Transverse colon (tissue), 4 donors: ENCODE results near the gene RPTOR. TPM values are rescaled to one million over a fixed set of nuclear protein-coding genes. Genes with fewer than 3 reads are reported as not detected.

Experiments used
- DNase-seq: peaks from one replicate; pipeline ENCODE4 v3.0.0-alpha.2; 2019
- H3K27ac ChIP-seq, 4 donors: fragments of 200-600 bp; sonication (generic); 2 replicates each; pipeline ENCODE4 v1.5.1; 2016 to 2018; ENCODE audit warnings: inconsistent platforms in 4 of 4
- H3K27me3 ChIP-seq: fragments of 200-600 bp; sonication (generic); 2 replicates; pipeline ENCODE4 v1.5.1; 2017; ENCODE audit warnings: inconsistent platforms
- H3K36me3 ChIP-seq, 4 donors: fragments of 200-600 bp; sonication (generic); 2 replicates each; pipeline ENCODE4 v1.5.1; 2017 to 2019; ENCODE audit warnings: inconsistent platforms in 4 of 4
- H3K4me1 ChIP-seq, 4 donors: fragments of 200-600 bp; sonication (generic); 2 replicates each; pipeline ENCODE4 v1.5.1; 2017 to 2020; ENCODE audit warnings: inconsistent platforms in 4 of 4
- H3K4me3 ChIP-seq, 4 donors: fragments of 200-600 bp; sonication (generic); 1 replicate in 1 of 4; 2 replicates in 3 of 4; pipeline versions ENCODE4 v1.5.1 to v1.6.1; 2017 to 2019; ENCODE audit warnings: inconsistent platforms in 4 of 4
- H3K9me3 ChIP-seq, 2 donors: fragments of 200-600 bp; sonication (generic); 2 replicates each; pipeline ENCODE4 v1.5.1; 2017 to 2019; ENCODE audit warnings: inconsistent platforms in 2 of 2
- CTCF ChIP-seq, 5 experiments: fragments of 200-600 bp in 3 of 5; fragments of 450-650 bp in 2 of 5; sonication (generic) in 3 of 5; IDR thresholded peaks; 1 replicate in 2 of 5; 2 replicates in 3 of 5; pipeline ENCODE4 v1.5.1; 2016 to 2017; ENCODE audit warnings: antibody characterized with exemption in 5 of 5, inconsistent platforms in 3 of 5, mild to moderate bottlenecking in 2 of 5, moderate library complexity in 1 of 5
- EP300 ChIP-seq: sonication (generic); formaldehyde crosslinking; IDR thresholded peaks from one replicate; pipeline ENCODE4 v1.6.1; 2017; ENCODE audit warnings: antibody characterized with exemption, low read depth
- POLR2A ChIP-seq: fragments of 450-650 bp; IDR thresholded peaks from one replicate; pipeline ENCODE4 v1.6.1; 2016; ENCODE audit warnings: antibody characterized with exemption, mild to moderate bottlenecking, moderate library complexity
- POLR2AphosphoS5 ChIP-seq, 3 donors: sonication (generic); formaldehyde crosslinking; IDR thresholded peaks; one replicate each; pipeline ENCODE4 v1.6.1; 2016; ENCODE audit warnings: antibody characterized with exemption in 3 of 3
- WGBS, 2 donors: methylation state at CpG; one replicate each; pipeline ENCODE4 v1.1.5; 2018; ENCODE audit warnings: low coverage in 1 of 2; 5-methylcytosine and 5-hydroxymethylcytosine counted together
- in situ Hi-C, 4 donors: fragments of 200-750 bp; cut with MboI; loops; one replicate each; pipeline versions ENCODE4 v1.15.0 to v1.15.1; 2017; ENCODE audit warnings: low sequenced_read_pairs in 3 of 4, low pct_ligation_motif_present in 1 of 4, low pct_unique_long_range_greater_than_20kb in 1 of 4
- intact Hi-C: fragments of 100-400 bp; cut with DNase I; formaldehyde crosslinking; loops from one replicate; pipeline ENCODE4 v1.15.1; 2023; ENCODE audit warnings: low total_unique reads
- total RNA-seq, 4 donors: library from RNA; depleted of rRNA; stranded (reverse); fragments of >200 nt; gene quantifications; one replicate each; pipeline ENCODE4 v1.1.0, GENCODE V29; 2016

Gene RPTOR
- total RNA-seq, 4 donors from 2014 or later, result 28.9 to 79.3 (median 48.0) TPM

GRCh38 chr17:80611816-80612215 lies 67.2 kb downstream of the RPTOR start:
- H3K9me3 ChIP-seq, result no peaks in the 10 kb centered on the region
- in situ Hi-C loops (no loop called here), intact Hi-C loops (no loop called here)
- no peak for DNase-seq
- H3K4me1 ChIP-seq, result peaks cover 0 to 6% (median 1%) of the 10 kb centered on the region in 4 donors
- no peak overlapping the region for H3K27ac ChIP-seq
- H3K27me3 ChIP-seq, result no peaks in the 10 kb centered on the region
- H3K4me3 ChIP-seq, result no peak overlapping the region
- no peaks in the 10 kb centered on the region for H3K36me3 ChIP-seq
- TF ChIP-seq CTCF (IDR thresholded peaks at IDR 0.05) (no peak), POLR2A (no peak), POLR2AphosphoS5 (IDR thresholded peaks at IDR 0.05) (no peak), EP300 (no peak)
- 78 to 88% methylated on average over 1 of the region's 1 CpG for WGBS, 2 donors

GRCh38 chr17:80612997-80613731 lies 68.5 kb downstream of the RPTOR start:
- Histone ChIP-seq H3K4me3 (no peak overlapping the region), H3K9me3 (no peaks in the 10 kb centered on the region), H3K4me1 (no peaks in the 10 kb centered on the region), H3K36me3 (no peaks in the 10 kb centered on the region), H3K27me3 (no peaks in the 10 kb centered on the region), H3K27ac (no peak overlapping the region)
- 80 to 90% methylated on average over 2 to 15 of the region's 15 CpGs for WGBS, 2 donors
- DNase-seq, result no peak
- TF ChIP-seq EP300 (no peak), POLR2A (no peak), CTCF (IDR thresholded peaks at IDR 0.05) (no peak), POLR2AphosphoS5 (IDR thresholded peaks at IDR 0.05) (no peak)
- in situ Hi-C loops (no loop called here), intact Hi-C loops (no loop called here)

GRCh38 chr17:80613732-80614071 lies 69.1 kb downstream of the RPTOR start:
- H3K27me3 ChIP-seq, result no peaks in the 10 kb centered on the region
- 88% methylated on average over 12 of the region's 12 CpGs; no CpG with 5 or more reads in 1 of the 2 donors for WGBS, 2 donors
- intact Hi-C loops, result no loop called here
- no peak overlapping the region for H3K4me3 ChIP-seq
- DNase-seq, result no peak
- in situ Hi-C loops, result no loop called here
- H3K36me3 ChIP-seq, result no peaks in the 10 kb centered on the region
- H3K27ac ChIP-seq, result no peak overlapping the region
- H3K9me3 ChIP-seq, result no peaks in the 10 kb centered on the region
- TF ChIP-seq CTCF (IDR thresholded peaks at IDR 0.05) (no peak), POLR2A (no peak)
- no peaks in the 10 kb centered on the region for H3K4me1 ChIP-seq

- Histone ChIP-seq H3K36me3 (no peaks in the 10 kb centered on the region), H3K9me3 (no peaks in the 10 kb centered on the region), H3K4me3 (no peak overlapping the region), H3K27ac (no peak overlapping the region), H3K27me3 (no peaks in the 10 kb centered on the region), H3K4me1 (no peaks in the 10 kb centered on the region)
- 90 to 95% methylated on average over 7 to 12 of the region's 12 CpGs for WGBS, 2 donors
- in situ Hi-C loops, result no loop called here
- intact Hi-C loops, result no loop called here
- DNase-seq, result no peak
- TF ChIP-seq POLR2A (no peak), EP300 (no peak)
Observed at GRCh38 chr17:80614332-80615047, 69.9 kb downstream of the RPTOR start.
